ENCODE results near the gene DHRS1. TPM values are rescaled to one million over a fixed set of nuclear protein-coding genes. Genes with fewer than 3 reads are reported as not detected.

DHRS1 gene
- total RNA-seq, 1 experiment from 2014 or later = 19.7 TPM

DNA sequence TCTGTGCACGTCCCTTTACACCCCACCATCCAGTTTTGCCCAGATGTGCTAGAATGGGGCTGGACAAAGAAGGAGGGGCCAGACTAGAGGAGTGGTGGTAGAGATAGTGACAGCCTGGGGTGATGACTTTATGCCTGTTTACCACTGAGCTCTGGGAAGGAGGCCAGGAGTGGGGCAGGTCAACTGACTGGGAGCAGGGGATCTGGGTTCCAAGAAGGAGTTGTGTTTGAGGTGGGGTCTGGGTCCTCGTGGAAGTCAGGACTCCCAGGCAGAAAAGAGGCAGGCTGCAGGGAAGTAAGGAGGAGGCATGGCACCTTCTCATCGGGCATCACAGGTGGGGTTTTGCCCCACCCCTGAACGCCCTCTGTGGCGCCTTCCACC is 10.7 kb upstream of the DHRS1 start:
- TF ChIP-seq CTCF (IDR thresholded peaks at IDR 0.05; ENCODE audit: unreplicated experiment) = no peak
- BruUV-seq (replicated peaks) = no TSS peak
- H3K4me3 Mint-ChIP-seq (ENCODE audit: low read depth, unreplicated experiment) = no peak overlapping the region
- peaks cover 40% of the 10 kb centered on the region for H3K36me3 Mint-ChIP-seq (ENCODE audit: insufficient read depth, unreplicated experiment)
- H3K27ac Mint-ChIP-seq (ENCODE audit: unreplicated experiment) = no peak overlapping the region
- peaks cover 21% of the 10 kb centered on the region for H3K4me1 Mint-ChIP-seq (ENCODE audit: low read depth, unreplicated experiment)
- intact Hi-C loops (cut with micrococcal nuclease; ENCODE audit: unreplicated experiment) = no loop called here
- no peak for DNase-seq
- no peaks in the 10 kb centered on the region for H3K27me3 Mint-ChIP-seq (ENCODE audit: unreplicated experiment)
- H3K9me3 Mint-ChIP-seq (ENCODE audit: low read depth, unreplicated experiment) = no peaks in the 10 kb centered on the region
- CTCF ChIA-PET = no interaction called here

- Mint-ChIP-seq H3K4me3 (ENCODE audit: low read depth, unreplicated experiment) (no peak within 1 kb of the TSS), H3K9me3 (ENCODE audit: low read depth, unreplicated experiment) (no peaks in the 10 kb centered on the region), H3K27ac (ENCODE audit: unreplicated experiment) (no peak within 1 kb of the TSS), H3K27me3 (ENCODE audit: unreplicated experiment) (no peaks in the 10 kb centered on the region), H3K36me3 (ENCODE audit: insufficient read depth, unreplicated experiment) (peaks cover 40% of the 10 kb centered on the region), H3K4me1 (ENCODE audit: low read depth, unreplicated experiment) (peaks cover 21% of the 10 kb centered on the region)
- intact Hi-C loops (cut with micrococcal nuclease; ENCODE audit: unreplicated experiment) = no loop called here
- CTCF ChIA-PET = no interaction called here
- TF ChIP-seq CTCF (IDR thresholded peaks at IDR 0.05; ENCODE audit: unreplicated experiment) = no peak
- no peak for DNase-seq
- BruUV-seq (replicated peaks) = no TSS peak
These were observed 10.1 kb upstream of the DHRS1 start, which contains the start of gene LTB4R2 for GRCh38 chr14:24309538-24310264. LTB4R2 (plus strand) TSS chr14:24310140; CDS start chr14:24310665, 525 bp downstream.

DNA sequence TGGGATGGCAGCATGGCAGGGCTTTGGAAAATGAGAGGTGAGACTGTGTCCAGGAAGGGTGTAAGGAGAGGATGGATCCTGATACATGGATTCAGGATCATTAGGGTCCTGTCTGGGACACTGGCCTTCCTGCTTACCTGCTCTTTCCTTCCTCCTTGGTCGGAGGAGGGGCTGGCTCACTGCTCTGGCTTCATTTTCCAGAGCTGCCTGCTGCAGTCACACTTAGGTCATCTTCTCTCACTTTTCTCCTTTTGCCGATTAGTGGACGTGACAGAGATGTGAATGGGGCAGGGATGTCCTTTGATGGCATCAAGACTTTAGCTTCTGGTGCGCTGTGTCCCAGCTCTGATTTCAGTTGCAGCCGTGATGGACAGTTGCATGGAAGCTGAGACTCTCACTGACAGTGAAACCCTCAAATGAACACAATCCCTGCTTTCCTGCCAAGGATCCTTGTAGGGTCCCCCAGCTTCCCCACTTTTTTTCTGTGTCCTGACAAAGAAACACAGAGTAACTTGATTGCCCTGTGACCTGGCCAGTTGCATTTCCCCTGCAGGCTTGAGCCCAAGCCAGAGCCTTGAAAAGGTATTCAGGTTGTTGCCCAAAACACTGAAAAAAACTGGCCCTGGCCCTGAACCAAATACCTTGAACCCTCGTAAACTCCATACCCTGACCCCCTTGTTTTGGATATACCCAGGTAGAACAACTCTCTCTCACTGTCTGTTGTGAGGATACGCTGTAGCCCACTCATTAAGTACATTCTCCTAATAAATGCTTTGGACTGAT is 9.0 kb upstream of the DHRS1 start:
- no peak for DNase-seq
- Mint-ChIP-seq H3K4me1 (ENCODE audit: low read depth, unreplicated experiment) (peaks cover 21% of the 10 kb centered on the region), H3K27me3 (ENCODE audit: unreplicated experiment) (no peaks in the 10 kb centered on the region), H3K9me3 (ENCODE audit: low read depth, unreplicated experiment) (no peaks in the 10 kb centered on the region), H3K27ac (ENCODE audit: unreplicated experiment) (peak overlapping the region; percentile 63), H3K36me3 (ENCODE audit: insufficient read depth, unreplicated experiment) (peaks cover 44% of the 10 kb centered on the region), H3K4me3 (ENCODE audit: low read depth, unreplicated experiment) (no peak overlapping the region)
- intact Hi-C loops (cut with micrococcal nuclease; ENCODE audit: unreplicated experiment) = no loop called here
- no peak for TF ChIP-seq CTCF (IDR thresholded peaks at IDR 0.05; ENCODE audit: unreplicated experiment)
- BruUV-seq (replicated peaks) = no TSS peak
- CTCF ChIA-PET = interaction anchor here (0.5 to 2.2 kb wide), 12 partner anchors 8 to 122 kb away, joined by 3 to 18 read pairs (median 4); partner anchors contain the start of genes DHRS1, KHNYN, MDP1 and NOP9

GRCh38 chr14:24307575-24308341 is 8.2 kb upstream of the DHRS1 start, which contains the start of gene CIDEB:
CIDEB (minus strand) TSS chr14:24307977; CDS start chr14:24307858, 119 bp downstream.
- H3K27ac Mint-ChIP-seq (ENCODE audit: unreplicated experiment) = peak within 1 kb of the TSS; percentile 63
- H3K9me3 Mint-ChIP-seq (ENCODE audit: low read depth, unreplicated experiment) = no peaks in the 10 kb centered on the region
- H3K4me3 Mint-ChIP-seq (ENCODE audit: low read depth, unreplicated experiment) = peak within 1 kb of the TSS; percentile 35
- intact Hi-C loops (cut with micrococcal nuclease; ENCODE audit: unreplicated experiment) = no loop called here
- no peaks in the 10 kb centered on the region for H3K27me3 Mint-ChIP-seq (ENCODE audit: unreplicated experiment)
- CTCF ChIA-PET = interaction anchor here (0.5 to 2.2 kb wide), 13 partner anchors 8 to 123 kb away, joined by 3 to 18 read pairs (median 5); partner anchors contain the start of genes DHRS1, KHNYN, MDP1 and NOP9
- peaks cover 44% of the 10 kb centered on the region for H3K36me3 Mint-ChIP-seq (ENCODE audit: insufficient read depth, unreplicated experiment)
- TF ChIP-seq CTCF (IDR thresholded peaks at IDR 0.05; ENCODE audit: unreplicated experiment) = peak; percentile 86
- peak; percentile 65 for DNase-seq
- H3K4me1 Mint-ChIP-seq (ENCODE audit: low read depth, unreplicated experiment) = peaks cover 21% of the 10 kb centered on the region
- BruUV-seq (replicated peaks) = no TSS peak
